Brain microvascular endothelial cell (primary cell): Measurements from ENCODE around the gene DRAXIN.

ENCODE experiments used
- DNase-seq: peaks from one replicate; pipeline ENCODE4 v3.0.0-alpha.2; 2020
- H3K27ac ChIP-seq: fragments of 250-450 bp; sonication (Bioruptor Pico); 2 replicates; pipeline ENCODE4 v1.5.1; 2020; ENCODE audit warnings: mild to moderate bottlenecking, moderate library complexity
- H3K27me3 ChIP-seq: fragments of 250-450 bp; sonication (Bioruptor Pico); replicated peaks from 2 replicates; pipeline ENCODE4 v1.5.1; 2020; ENCODE audit warnings: mild to moderate bottlenecking
- H3K36me3 ChIP-seq: fragments of 250-450 bp; sonication (Bioruptor Pico); replicated peaks from 2 replicates; pipeline ENCODE4 v1.5.1; 2020; ENCODE audit warnings: mild to moderate bottlenecking
- H3K4me3 ChIP-seq: 2 replicates; pipeline ENCODE4 v1.5.1; 2011; ENCODE audit warnings: low read depth, mild to moderate bottlenecking, control low read depth, low read length, moderate library complexity
- CTCF ChIP-seq: IDR thresholded peaks from 2 replicates; pipeline ENCODE4 v1.5.1; 2011; ENCODE audit warnings: low read depth, mild to moderate bottlenecking, moderate library complexity, low read length, control low read depth, inconsistent platforms; ENCODE audit errors: missing control alignments
- in situ Hi-C: cut with HindIII; loops from 2 replicates; pipeline ENCODE4 v1.10.0; 2017; ENCODE audit warnings: low sequenced_read_pairs, low pct_ligation_motif_present

The DRAXIN gene

GRCh38 chr1:11766429-11766776 lies 74.9 kb downstream of the DRAXIN start:
- H3K27ac ChIP-seq = no peak overlapping the region
- no peaks in the 10 kb centered on the region for H3K36me3 ChIP-seq
- peaks cover 7% of the 10 kb centered on the region for H3K27me3 ChIP-seq
- in situ Hi-C loops = no loop called here
- H3K4me3 ChIP-seq = no peak overlapping the region
- DNase-seq = no peak
- no peak for TF ChIP-seq CTCF

- Histone ChIP-seq H3K36me3 (no peaks in the 10 kb centered on the region), H3K4me3 (no peak overlapping the region), H3K27ac (no peak overlapping the region), H3K27me3 (peaks cover 2% of the 10 kb centered on the region)
- DNase-seq = no peak
- in situ Hi-C loops = no loop called here
- no peak for TF ChIP-seq CTCF
Measured at GRCh38 chr1:11767922-11768704, 76.6 kb downstream of the DRAXIN start.

DNA sequence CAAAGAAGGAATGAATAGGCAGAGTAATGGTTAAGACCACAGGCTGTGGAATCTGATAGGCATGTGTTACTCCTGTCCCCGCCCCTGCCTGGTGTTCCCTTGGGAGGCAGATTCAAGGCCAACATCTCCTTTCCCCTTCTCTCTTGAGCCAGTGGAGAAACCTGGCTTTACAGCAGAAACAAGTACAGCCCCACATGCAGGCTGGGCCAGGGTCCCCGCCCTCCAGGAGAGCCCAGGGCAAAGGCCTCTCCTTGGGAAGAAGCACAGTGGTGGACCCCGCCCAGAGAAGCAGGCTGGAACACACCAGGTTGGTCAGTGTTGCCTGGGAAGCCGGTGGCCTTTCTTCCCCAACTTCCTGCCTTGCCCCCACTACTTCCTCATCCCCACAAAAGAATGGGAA lies 77.3 kb downstream of the DRAXIN start:
- Histone ChIP-seq H3K36me3 (no peaks in the 10 kb centered on the region), H3K4me3 (no peak overlapping the region), H3K27ac (no peak overlapping the region), H3K27me3 (peaks cover 2% of the 10 kb centered on the region)
- TF ChIP-seq CTCF = no peak
- in situ Hi-C loops = no loop called here
- no peak for DNase-seq

DNA sequence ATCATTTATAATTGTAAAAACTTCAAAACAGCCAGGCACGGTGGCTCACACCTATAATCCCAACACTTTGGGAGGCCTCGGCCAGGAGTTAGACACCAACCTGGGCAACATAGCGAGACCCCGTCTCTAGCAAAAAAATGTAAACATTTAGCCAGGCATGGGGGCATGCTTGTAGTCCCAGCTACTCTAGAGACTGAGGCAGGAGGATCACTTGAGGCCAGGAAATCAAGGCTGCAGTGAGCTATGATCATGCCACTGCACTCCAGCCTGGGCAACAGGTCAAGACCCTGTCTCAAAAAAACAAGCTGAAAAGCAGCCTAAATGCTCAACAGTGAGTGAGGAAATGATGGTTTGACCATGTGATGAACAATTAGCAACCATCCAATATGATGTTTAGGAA lies 77.8 kb downstream of the DRAXIN start:
- H3K4me3 ChIP-seq = no peak overlapping the region
- DNase-seq = no peak
- peaks cover 2% of the 10 kb centered on the region for H3K27me3 ChIP-seq
- no peak for TF ChIP-seq CTCF
- in situ Hi-C loops = no loop called here
- H3K27ac ChIP-seq = no peak overlapping the region
- H3K36me3 ChIP-seq = no peaks in the 10 kb centered on the region

GRCh38 chr1:11770011-11770410 lies 78.5 kb downstream of the DRAXIN start:
- no peaks in the 10 kb centered on the region for H3K36me3 ChIP-seq

More at GRCh38 chr1:11770011-11770410, 78.5 kb downstream of the DRAXIN start:
- H3K4me3 ChIP-seq = no peak overlapping the region
- in situ Hi-C loops = no loop called here
- H3K27ac ChIP-seq = no peak overlapping the region
- peaks cover 2% of the 10 kb centered on the region for H3K27me3 ChIP-seq
- no peak for TF ChIP-seq CTCF
- DNase-seq = no peak
